ENCODE measurements around the gene TRDN.
"Not testable (repeated sequence)": the region's sequence is repeated elsewhere in the genome, so short reads cannot be mapped to it uniquely, and the experiment has no call there.

The TRDN gene

GRCh38 chr6:123323452-123324329, 313.1 kb downstream of the TRDN start:
- no peaks in the 10 kb centered on the region for H3F3A ChIP-seq (ENCODE audit: insufficient read depth, low read length)
- no peak for TF ChIP-seq CTCF (IDR thresholded peaks at IDR 0.05; ENCODE audit: low read length)
- no peak for TF ChIP-seq EZH2 (IDR thresholded peaks at IDR 0.05; ENCODE audit: borderline replicate concordance, low read length)
- no peaks in the 10 kb centered on the region for H3K4me1 ChIP-seq (ENCODE audit: insufficient read depth, low read length, severe bottlenecking)
- no peaks in the 10 kb centered on the region for H3K36me3 ChIP-seq (ENCODE audit: insufficient read depth, low read length)
- no peak overlapping the region for H3K9ac ChIP-seq (ENCODE audit: low read length)
- H3K4me2 ChIP-seq (ENCODE audit: low read length) = no peak overlapping the region
- H2AFZ ChIP-seq (ENCODE audit: low read length) = no peak overlapping the region
- no peaks in the 10 kb centered on the region for H3K79me2 ChIP-seq (ENCODE audit: insufficient read depth, low read length)
- H3K9me3 ChIP-seq (ENCODE audit: low read length) = no peaks in the 10 kb centered on the region
- H3K4me3 ChIP-seq (ENCODE audit: low read depth, low read length, poor library complexity, severe bottlenecking) = no peak overlapping the region
- H3K27ac ChIP-seq (ENCODE audit: low read depth, low read length, poor library complexity, severe bottlenecking) = no peak overlapping the region
- no peaks in the 10 kb centered on the region for H3K27me3 ChIP-seq (ENCODE audit: insufficient read depth, low read length)
- no peaks in the 10 kb centered on the region for H4K20me1 ChIP-seq (ENCODE audit: insufficient read depth, low read length)
- no peaks in the 10 kb centered on the region for H3K9me2 ChIP-seq (ENCODE audit: low read depth, low read length)

DNA sequence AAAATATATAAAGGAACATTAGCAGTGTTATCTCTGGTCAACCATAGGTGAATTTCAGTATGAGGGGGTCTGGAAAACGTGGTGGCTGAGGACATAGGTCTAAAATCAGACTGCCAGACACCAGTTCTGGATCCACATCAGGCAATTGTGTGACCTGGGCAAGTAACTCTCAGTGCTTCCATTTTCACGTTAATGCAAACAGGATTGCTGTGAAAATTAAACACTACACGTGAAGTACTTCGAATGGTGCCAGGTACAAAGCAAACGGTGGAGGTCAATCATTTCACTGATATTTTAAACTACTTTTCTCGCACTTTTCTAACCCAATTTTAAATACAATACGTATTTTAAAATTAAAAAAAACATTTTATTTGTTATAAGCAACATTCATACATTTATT, 315.7 kb downstream of the TRDN start:
- H2AFZ ChIP-seq (ENCODE audit: low read length) = no peak overlapping the region
- H4K20me1 ChIP-seq (ENCODE audit: insufficient read depth, low read length) = no peaks in the 10 kb centered on the region
- H3K4me3 ChIP-seq (ENCODE audit: low read depth, low read length, poor library complexity, severe bottlenecking) = no peak overlapping the region
- no peaks in the 10 kb centered on the region for H3K27me3 ChIP-seq (ENCODE audit: insufficient read depth, low read length)
- no peaks in the 10 kb centered on the region for H3F3A ChIP-seq (ENCODE audit: insufficient read depth, low read length)
- no peaks in the 10 kb centered on the region for H3K79me2 ChIP-seq (ENCODE audit: insufficient read depth, low read length)
- no peaks in the 10 kb centered on the region for H3K9me2 ChIP-seq (ENCODE audit: low read depth, low read length)
- H3K27ac ChIP-seq (ENCODE audit: low read depth, low read length, poor library complexity, severe bottlenecking) = no peak overlapping the region
- no peak overlapping the region for H3K4me2 ChIP-seq (ENCODE audit: low read length)
- H3K4me1 ChIP-seq (ENCODE audit: insufficient read depth, low read length, severe bottlenecking) = no peaks in the 10 kb centered on the region
- no peaks in the 10 kb centered on the region for H3K36me3 ChIP-seq (ENCODE audit: insufficient read depth, low read length)
- H3K9me3 ChIP-seq (ENCODE audit: low read length) = no peaks in the 10 kb centered on the region
- TF ChIP-seq EZH2 (IDR thresholded peaks at IDR 0.05; ENCODE audit: borderline replicate concordance, low read length) (no peak), CTCF (IDR thresholded peaks at IDR 0.05; ENCODE audit: low read length) (no peak)
- H3K9ac ChIP-seq (ENCODE audit: low read length) = no peak overlapping the region

DNA sequence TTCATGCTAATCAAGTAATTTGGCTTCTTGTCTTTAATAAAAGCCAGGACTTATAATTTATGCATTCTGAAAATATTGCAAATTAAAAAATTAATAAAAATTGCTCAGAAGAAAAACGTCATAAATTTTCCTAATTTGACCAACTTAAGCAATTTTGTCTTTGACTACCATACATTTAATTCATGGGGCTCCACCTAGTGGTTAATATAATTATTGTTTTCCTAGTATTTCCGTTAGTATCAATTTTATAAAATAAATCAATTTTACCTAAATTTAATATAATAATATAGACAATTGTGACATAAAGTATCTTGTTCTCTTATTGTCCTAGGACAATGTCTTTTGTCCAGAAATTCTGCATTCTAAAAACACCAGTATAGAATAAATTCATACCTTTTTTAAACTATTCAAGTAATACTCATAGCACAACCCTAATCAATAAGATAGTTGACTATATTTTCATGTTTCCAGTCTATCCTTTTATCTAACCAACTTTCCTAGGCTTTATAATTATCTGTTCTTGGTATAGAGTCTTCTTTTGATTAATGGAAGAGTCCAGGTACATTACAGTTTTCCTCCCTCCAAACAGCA, 319.9 kb downstream of the TRDN start:
- Histone ChIP-seq H3K36me3 (ENCODE audit: insufficient read depth, low read length) (no peaks in the 10 kb centered on the region), H3K27ac (ENCODE audit: low read depth, low read length, poor library complexity, severe bottlenecking) (no peak overlapping the region), H3K4me2 (ENCODE audit: low read length) (no peak overlapping the region), H3K9me2 (ENCODE audit: low read depth, low read length) (no peaks in the 10 kb centered on the region), H3K9me3 (ENCODE audit: low read length) (no peaks in the 10 kb centered on the region), H3K27me3 (ENCODE audit: insufficient read depth, low read length) (no peaks in the 10 kb centered on the region), H2AFZ (ENCODE audit: low read length) (no peak overlapping the region), H3K79me2 (ENCODE audit: insufficient read depth, low read length) (no peaks in the 10 kb centered on the region), H3K4me1 (ENCODE audit: insufficient read depth, low read length, severe bottlenecking) (no peaks in the 10 kb centered on the region), H4K20me1 (ENCODE audit: insufficient read depth, low read length) (no peaks in the 10 kb centered on the region), H3K4me3 (ENCODE audit: low read depth, low read length, poor library complexity, severe bottlenecking) (no peak overlapping the region), H3F3A (ENCODE audit: insufficient read depth, low read length) (no peaks in the 10 kb centered on the region), H3K9ac (ENCODE audit: low read length) (no peak overlapping the region)
- TF ChIP-seq EZH2 (IDR thresholded peaks at IDR 0.05; ENCODE audit: borderline replicate concordance, low read length) (no peak), CTCF (IDR thresholded peaks at IDR 0.05; ENCODE audit: low read length) (peak; percentile 35; the same call in 1 of the 2 replicates)

DNA sequence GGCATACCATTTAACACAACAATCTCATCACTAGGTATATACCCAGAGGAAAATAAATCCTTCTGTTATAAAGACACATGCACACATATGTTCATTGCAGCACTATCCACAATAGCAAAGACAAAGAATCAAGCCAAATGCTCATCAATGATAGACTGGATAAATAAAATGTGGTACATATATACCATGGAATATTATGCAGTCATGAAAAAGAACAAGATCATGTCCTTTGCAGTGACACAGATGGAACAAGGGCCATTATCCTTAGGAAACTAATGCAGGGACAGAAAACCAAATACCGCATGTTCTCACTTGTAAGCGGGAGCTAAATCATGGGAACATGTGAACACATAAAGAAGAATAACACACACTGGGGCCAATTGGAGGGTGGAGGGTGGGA, 322.3 kb downstream of the TRDN start:
- H3K36me3 ChIP-seq (ENCODE audit: insufficient read depth, low read length); H2AFZ ChIP-seq (ENCODE audit: low read length); H3K4me2 ChIP-seq (ENCODE audit: low read length); H3K9ac ChIP-seq (ENCODE audit: low read length); H3K79me2 ChIP-seq (ENCODE audit: insufficient read depth, low read length); H3K9me3 ChIP-seq (ENCODE audit: low read length); H4K20me1 ChIP-seq (ENCODE audit: insufficient read depth, low read length); H3F3A ChIP-seq (ENCODE audit: insufficient read depth, low read length); H3K27me3 ChIP-seq (ENCODE audit: insufficient read depth, low read length); H3K9me2 ChIP-seq (ENCODE audit: low read depth, low read length); H3K4me3 ChIP-seq (ENCODE audit: low read depth, low read length, poor library complexity, severe bottlenecking); H3K4me1 ChIP-seq (ENCODE audit: insufficient read depth, low read length, severe bottlenecking); H3K27ac ChIP-seq (ENCODE audit: low read depth, low read length, poor library complexity, severe bottlenecking): not testable (repeated sequence)
